Calu3 (cell line): Measurements from ENCODE around the gene THOC5. TPM values are rescaled to one million over a fixed set of nuclear protein-coding genes. Genes with fewer than 3 reads are reported as not detected.

Source experiments
- BruUV-seq: library from RNA; stranded (reverse); fragments of 400-500 nt; replicated peaks from 2 replicates; lab custom pipeline; 2021; lab: Mats Ljungman, UMichigan
- CTCF ChIA-PET: fragments of 300-600 bp; sonication (Branson Sonifier 250); formaldehyde crosslinking; loops from one replicate; lab custom pipeline; 2022; ENCODE audit warnings: antibody characterized with exemption; lab: Charles Lee
- DNase-seq: peaks from one replicate; pipeline ENCODE4 v3.0.0; 2022
- H3K27ac Mint-ChIP-seq: one replicate; pipeline ENCODE4 v1.8.0; 2022; ENCODE audit warnings: mixed read lengths; ENCODE audit not compliant: unreplicated experiment
- H3K27me3 Mint-ChIP-seq: one replicate; pipeline ENCODE4 v1.8.0; 2022; ENCODE audit warnings: mixed read lengths; ENCODE audit not compliant: unreplicated experiment
- H3K36me3 Mint-ChIP-seq: one replicate; pipeline ENCODE4 v1.8.0; 2022; ENCODE audit warnings: mild to moderate bottlenecking, moderate library complexity, mixed read lengths; ENCODE audit not compliant: insufficient read depth, unreplicated experiment
- H3K4me1 Mint-ChIP-seq: one replicate; pipeline ENCODE4 v1.8.0; 2022; ENCODE audit warnings: mild to moderate bottlenecking, low read depth, mixed read lengths; ENCODE audit not compliant: unreplicated experiment
- H3K4me3 Mint-ChIP-seq: one replicate; pipeline ENCODE4 v1.8.0; 2022; ENCODE audit warnings: mild to moderate bottlenecking, low read depth, moderate library complexity, mixed read lengths; ENCODE audit not compliant: unreplicated experiment
- H3K9me3 Mint-ChIP-seq: one replicate; pipeline ENCODE4 v1.8.0; 2022; ENCODE audit warnings: low read depth, mixed read lengths; ENCODE audit not compliant: unreplicated experiment
- intact Hi-C: fragments of 100-400 bp; cut with micrococcal nuclease; formaldehyde crosslinking; loops from one replicate; pipeline ENCODE4 v1.10.0; 2022; ENCODE audit not compliant: unreplicated experiment
- total RNA-seq: library from RNA; stranded (reverse); gene quantifications from 2 replicates; pipeline ENCODE4 v1.2.3, GENCODE V29; 2022
- TF ChIP-seq, protein P1 (sequence below): fragments of 200-600 bp; IDR thresholded peaks from one replicate; pipeline ENCODE4 v1.8.0; 2022; ENCODE audit warnings: antibody characterized with exemption; ENCODE audit not compliant: unreplicated experiment

Gene THOC5
- total RNA-seq, 1 experiment from 2014 or later: 67.6 TPM

DNA sequence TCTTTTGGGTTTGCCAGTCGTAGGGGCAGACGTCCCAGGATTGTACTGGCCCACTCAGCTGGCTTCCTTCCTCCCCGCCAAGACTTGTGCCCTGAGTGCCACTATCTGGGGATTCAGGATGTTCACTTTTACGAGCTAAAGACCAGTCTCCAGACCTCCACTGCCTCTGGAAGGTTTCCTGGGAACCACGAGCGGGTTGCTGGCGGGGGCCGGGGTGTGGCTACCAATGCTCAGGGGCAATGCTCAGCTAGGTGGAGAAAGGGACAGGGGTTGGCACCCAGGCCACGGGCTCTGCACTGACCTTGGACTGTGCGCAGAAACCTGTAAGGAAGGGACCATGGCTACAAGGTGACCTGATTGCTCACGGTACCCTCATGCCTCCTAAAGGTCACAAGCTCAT lies 71.3 kb downstream of the THOC5 start:
- H3K9me3 Mint-ChIP-seq: no peaks in the 10 kb centered on the region
- no peak for DNase-seq
- intact Hi-C loops: no loop called here
- H3K4me1 Mint-ChIP-seq: no peaks in the 10 kb centered on the region
- no peaks in the 10 kb centered on the region for H3K36me3 Mint-ChIP-seq
- no TSS peak for BruUV-seq
- no peak overlapping the region for H3K4me3 Mint-ChIP-seq
- CTCF ChIA-PET: no interaction called here
- H3K27me3 Mint-ChIP-seq: peaks cover 53% of the 10 kb centered on the region
- no peak overlapping the region for H3K27ac Mint-ChIP-seq
- TF ChIP-seq, protein P1, sequence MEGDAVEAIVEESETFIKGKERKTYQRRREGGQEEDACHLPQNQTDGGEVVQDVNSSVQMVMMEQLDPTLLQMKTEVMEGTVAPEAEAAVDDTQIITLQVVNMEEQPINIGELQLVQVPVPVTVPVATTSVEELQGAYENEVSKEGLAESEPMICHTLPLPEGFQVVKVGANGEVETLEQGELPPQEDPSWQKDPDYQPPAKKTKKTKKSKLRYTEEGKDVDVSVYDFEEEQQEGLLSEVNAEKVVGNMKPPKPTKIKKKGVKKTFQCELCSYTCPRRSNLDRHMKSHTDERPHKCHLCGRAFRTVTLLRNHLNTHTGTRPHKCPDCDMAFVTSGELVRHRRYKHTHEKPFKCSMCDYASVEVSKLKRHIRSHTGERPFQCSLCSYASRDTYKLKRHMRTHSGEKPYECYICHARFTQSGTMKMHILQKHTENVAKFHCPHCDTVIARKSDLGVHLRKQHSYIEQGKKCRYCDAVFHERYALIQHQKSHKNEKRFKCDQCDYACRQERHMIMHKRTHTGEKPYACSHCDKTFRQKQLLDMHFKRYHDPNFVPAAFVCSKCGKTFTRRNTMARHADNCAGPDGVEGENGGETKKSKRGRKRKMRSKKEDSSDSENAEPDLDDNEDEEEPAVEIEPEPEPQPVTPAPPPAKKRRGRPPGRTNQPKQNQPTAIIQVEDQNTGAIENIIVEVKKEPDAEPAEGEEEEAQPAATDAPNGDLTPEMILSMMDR: no peak

DNA sequence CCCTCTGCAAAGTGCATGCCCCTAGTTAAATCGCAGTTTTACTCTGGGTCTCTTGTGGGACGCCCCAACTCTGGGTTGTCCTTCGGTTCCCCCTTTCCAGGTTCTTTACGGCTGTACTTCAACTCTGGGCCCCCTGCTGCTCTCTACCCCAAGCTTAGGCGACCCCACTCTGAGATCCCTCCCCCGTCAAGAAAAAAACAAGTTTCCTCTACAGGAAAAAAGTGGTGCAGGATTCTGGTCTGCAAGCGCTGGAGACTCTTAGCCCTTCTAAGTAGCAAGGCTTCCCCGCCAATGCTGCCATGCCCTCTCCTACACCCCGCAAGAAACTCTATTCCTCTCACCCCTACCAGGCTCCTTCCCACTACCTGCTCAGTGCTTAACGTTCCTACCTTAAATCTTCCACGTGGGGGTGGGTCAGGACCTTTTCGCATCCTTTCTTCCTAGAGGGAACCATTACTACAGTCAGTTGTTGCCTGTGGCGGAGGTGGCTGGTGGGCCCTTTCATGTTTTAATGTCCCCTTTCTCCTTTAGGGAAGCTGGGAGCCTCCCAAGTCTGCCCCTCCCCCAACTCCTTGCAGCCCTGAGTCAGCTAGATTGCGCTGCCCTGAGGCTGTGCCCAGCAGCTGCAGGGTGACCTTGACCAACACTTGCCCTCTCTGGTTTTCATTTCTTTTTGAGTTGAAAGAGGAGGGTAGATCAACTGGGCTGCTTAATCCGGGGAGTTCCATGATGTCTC lies 72.1 kb downstream of the THOC5 start:
- TF ChIP-seq, protein P1: no peak
- no TSS peak for BruUV-seq
- Mint-ChIP-seq H3K27me3 (peaks cover 59% of the 10 kb centered on the region), H3K4me1 (no peaks in the 10 kb centered on the region), H3K4me3 (no peak overlapping the region), H3K36me3 (no peaks in the 10 kb centered on the region), H3K27ac (no peak overlapping the region), H3K9me3 (no peaks in the 10 kb centered on the region)
- intact Hi-C loops: no loop called here
- CTCF ChIA-PET: no interaction called here
- DNase-seq: no peak

GRCh38 chr22:29480512-29481264 lies 72.9 kb downstream of the THOC5 start:
- no peaks in the 10 kb centered on the region for H3K36me3 Mint-ChIP-seq
- CTCF ChIA-PET: interaction anchor here (0.6 kb wide), 1 partner anchor 81 kb away, joined by 3 read pairs; no protein-coding TSS in a partner anchor
- H3K9me3 Mint-ChIP-seq: no peaks in the 10 kb centered on the region
- BruUV-seq: no TSS peak
- intact Hi-C loops: no loop called here
- H3K27ac Mint-ChIP-seq: no peak overlapping the region
- no peaks in the 10 kb centered on the region for H3K4me1 Mint-ChIP-seq
- peaks cover 66% of the 10 kb centered on the region for H3K27me3 Mint-ChIP-seq
- TF ChIP-seq, protein P1: no peak
- H3K4me3 Mint-ChIP-seq: no peak overlapping the region
- no peak for DNase-seq

GRCh38 chr22:29480262-29480511 lies 73.4 kb downstream of the THOC5 start:
- H3K36me3 Mint-ChIP-seq: no peaks in the 10 kb centered on the region
- intact Hi-C loops: no loop called here
- DNase-seq: no peak
- H3K4me1 Mint-ChIP-seq: no peaks in the 10 kb centered on the region
- H3K9me3 Mint-ChIP-seq: no peaks in the 10 kb centered on the region
- CTCF ChIA-PET: no interaction called here
- H3K4me3 Mint-ChIP-seq: no peak overlapping the region
- H3K27ac Mint-ChIP-seq: no peak overlapping the region
- peaks cover 71% of the 10 kb centered on the region for H3K27me3 Mint-ChIP-seq
- TF ChIP-seq, protein P1: no peak
- BruUV-seq: no TSS peak
